ENCODE measurements around the gene ARPC2. TPM values are rescaled to one million over a fixed set of nuclear protein-coding genes. Genes with fewer than 3 reads are reported as not detected.

ARPC2 gene
- total and polyA plus RNA-seq, 8 donors, result 229 to 452 (median 256) TPM

DNA sequence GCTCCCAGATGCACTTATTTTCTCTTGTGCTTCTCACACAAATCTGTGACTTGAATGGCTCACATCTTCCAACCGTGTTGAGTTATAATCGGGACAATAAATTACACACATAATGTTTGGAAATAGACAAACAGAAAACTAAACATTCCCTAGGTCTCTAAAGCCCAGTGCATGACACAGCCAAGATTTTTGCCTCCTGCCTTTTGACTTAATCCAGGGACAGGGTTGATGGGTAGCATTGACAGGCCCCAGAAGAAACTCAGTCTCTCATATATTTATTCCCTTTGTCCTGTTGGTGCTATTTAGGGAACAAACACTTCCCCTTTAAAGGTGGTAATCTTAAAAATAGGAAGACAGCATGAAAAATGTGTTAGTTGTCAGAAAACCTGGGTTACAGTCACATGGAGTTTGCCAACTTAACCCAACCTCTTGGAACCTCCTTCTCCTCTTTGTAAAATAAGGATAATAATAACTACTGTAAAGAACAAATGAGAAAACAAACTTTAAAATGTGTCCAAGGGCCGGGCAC is 24.0 kb upstream of the ARPC2 start:
- TF ChIP-seq, protein P1, sequence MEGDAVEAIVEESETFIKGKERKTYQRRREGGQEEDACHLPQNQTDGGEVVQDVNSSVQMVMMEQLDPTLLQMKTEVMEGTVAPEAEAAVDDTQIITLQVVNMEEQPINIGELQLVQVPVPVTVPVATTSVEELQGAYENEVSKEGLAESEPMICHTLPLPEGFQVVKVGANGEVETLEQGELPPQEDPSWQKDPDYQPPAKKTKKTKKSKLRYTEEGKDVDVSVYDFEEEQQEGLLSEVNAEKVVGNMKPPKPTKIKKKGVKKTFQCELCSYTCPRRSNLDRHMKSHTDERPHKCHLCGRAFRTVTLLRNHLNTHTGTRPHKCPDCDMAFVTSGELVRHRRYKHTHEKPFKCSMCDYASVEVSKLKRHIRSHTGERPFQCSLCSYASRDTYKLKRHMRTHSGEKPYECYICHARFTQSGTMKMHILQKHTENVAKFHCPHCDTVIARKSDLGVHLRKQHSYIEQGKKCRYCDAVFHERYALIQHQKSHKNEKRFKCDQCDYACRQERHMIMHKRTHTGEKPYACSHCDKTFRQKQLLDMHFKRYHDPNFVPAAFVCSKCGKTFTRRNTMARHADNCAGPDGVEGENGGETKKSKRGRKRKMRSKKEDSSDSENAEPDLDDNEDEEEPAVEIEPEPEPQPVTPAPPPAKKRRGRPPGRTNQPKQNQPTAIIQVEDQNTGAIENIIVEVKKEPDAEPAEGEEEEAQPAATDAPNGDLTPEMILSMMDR (IDR thresholded peaks at IDR 0.05), result no peak

DNA sequence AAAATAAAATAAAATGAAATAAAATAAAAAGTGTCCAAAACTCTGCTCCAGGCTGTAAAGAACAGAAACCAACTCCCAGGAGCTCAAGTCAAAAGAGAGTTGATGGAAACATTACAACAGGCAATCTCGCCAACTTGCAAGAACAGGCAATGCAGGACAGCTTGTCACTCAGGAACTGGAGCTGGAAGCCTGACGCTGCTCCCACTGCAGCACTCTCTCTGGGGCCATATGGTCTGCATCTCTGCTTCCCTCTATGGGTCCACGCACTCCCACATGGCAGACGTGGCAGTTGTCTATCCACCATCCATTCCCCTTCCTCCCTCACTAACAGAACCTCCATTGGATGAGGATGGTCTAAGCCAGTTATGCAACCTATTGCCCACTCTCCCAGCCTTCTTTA is 23.3 kb upstream of the ARPC2 start:
- TF ChIP-seq, protein P1 (IDR thresholded peaks at IDR 0.05), result no peak
- no peaks in the 10 kb centered on the region for H3K27me3 ChIP-seq
- ATAC-seq (no peak), DNase-seq (no peak)
- H3K9me3 ChIP-seq, result no peaks in the 10 kb centered on the region
- no peaks in the 10 kb centered on the region for H3K36me3 ChIP-seq
- H3K4me3 ChIP-seq, result no peak overlapping the region
- peaks cover 0 to 12% of the 10 kb centered on the region in 2 donors for H3K4me1 ChIP-seq
- no peak overlapping the region for H3K27ac ChIP-seq
- intact Hi-C loops (cut with DNase I), result no loop called here

More for the DNA sequence above, 24.0 kb upstream of the ARPC2 start:
- no peak for DNase-seq
- no peak for ATAC-seq
- intact Hi-C loops (cut with DNase I), result no loop called here
- Histone ChIP-seq H3K27ac (no peak overlapping the region), H3K27me3 (no peaks in the 10 kb centered on the region), H3K9me3 (no peaks in the 10 kb centered on the region), H3K36me3 (no peaks in the 10 kb centered on the region), H3K4me1 (peaks cover 0 to 12% of the 10 kb centered on the region in 2 donors), H3K4me3 (no peak overlapping the region)

DNA sequence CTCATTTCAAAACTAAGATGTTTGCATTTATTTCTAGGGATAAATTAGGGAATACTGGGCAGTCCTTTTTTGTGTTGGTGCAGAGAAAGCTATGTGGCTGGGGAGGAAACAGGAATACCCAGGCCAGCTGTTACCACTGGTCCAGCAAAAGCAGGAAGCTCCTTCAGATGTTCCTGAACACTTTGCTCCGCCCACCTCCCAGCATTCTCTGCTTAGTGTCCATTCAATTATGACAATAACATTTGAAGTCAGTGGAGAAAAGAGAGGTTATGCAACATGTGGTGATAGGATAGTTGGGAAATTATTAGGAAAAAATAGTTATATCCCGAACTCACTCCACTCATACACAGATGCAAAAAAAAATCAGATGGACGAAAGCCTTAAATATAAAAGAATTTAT is 22.1 kb upstream of the ARPC2 start:
- Histone ChIP-seq H3K36me3 (no peaks in the 10 kb centered on the region), H3K27me3 (no peaks in the 10 kb centered on the region), H3K4me3 (no peak overlapping the region), H3K9me3 (no peaks in the 10 kb centered on the region), H3K4me1 (peaks cover 0 to 12% of the 10 kb centered on the region in 2 donors), H3K27ac (no peak overlapping the region)
- TF ChIP-seq, protein P1 (IDR thresholded peaks at IDR 0.05), result no peak
- ATAC-seq (no peak), DNase-seq (no peak)
- intact Hi-C loops (cut with DNase I), result no loop called here

DNA sequence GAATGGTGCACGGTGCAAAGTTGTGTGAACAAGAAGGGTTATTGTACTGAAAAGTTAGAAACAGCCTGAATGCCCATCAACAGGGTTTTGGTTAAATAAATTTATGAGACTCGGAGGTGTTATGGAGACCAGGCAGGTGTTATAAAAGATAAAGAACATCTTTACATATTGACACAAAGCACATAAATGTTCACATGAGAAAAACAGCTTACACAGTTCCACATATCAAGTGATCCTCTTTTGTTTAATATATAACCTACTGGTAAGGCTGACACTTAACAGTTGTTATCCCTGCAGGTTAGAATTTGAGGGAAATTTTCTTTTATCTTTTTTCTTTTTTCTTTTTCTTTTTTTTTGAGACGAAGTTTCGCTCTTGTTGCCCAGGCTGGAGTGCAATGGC is 20.0 kb upstream of the ARPC2 start:
- no peak overlapping the region for H3K4me3 ChIP-seq
- TF ChIP-seq, protein P1 (IDR thresholded peaks at IDR 0.05), result no peak

DNA sequence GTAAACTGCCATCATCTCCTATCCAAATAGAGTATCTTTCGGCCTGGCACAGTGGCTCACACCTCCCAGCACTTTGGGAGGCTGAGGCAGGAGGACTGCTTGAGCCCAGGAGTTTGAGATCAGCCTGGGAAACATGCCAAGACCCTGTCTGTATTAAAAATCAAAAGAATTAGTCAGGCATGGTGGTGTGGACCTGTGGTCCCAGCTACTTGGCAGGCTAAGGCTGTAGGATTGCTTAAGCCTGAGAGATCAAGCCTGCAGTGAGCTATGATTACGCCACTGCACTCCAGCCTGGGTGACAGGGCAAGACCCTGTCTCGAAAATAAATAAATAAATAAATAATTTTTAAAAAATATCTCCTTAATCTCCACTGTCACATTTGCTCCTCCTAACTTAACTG is 14.7 kb upstream of the ARPC2 start:
- TF ChIP-seq, protein P1 (IDR thresholded peaks at IDR 0.05), result no peak
- DNase-seq (no peak), ATAC-seq (no peak)
- H3K4me1 ChIP-seq, result no peaks in the 10 kb centered on the region
- H3K4me3 ChIP-seq, result no peak overlapping the region
- no peaks in the 10 kb centered on the region for H3K27me3 ChIP-seq
- intact Hi-C loops (cut with DNase I), result no loop called here
- no peaks in the 10 kb centered on the region for H3K9me3 ChIP-seq
- no peak overlapping the region for H3K27ac ChIP-seq
- H3K36me3 ChIP-seq, result no peaks in the 10 kb centered on the region

More for the DNA sequence above, 20.0 kb upstream of the ARPC2 start:
- intact Hi-C loops (cut with DNase I), result no loop called here
- no peaks in the 10 kb centered on the region for H3K36me3 ChIP-seq
- no peak for DNase-seq
- no peaks in the 10 kb centered on the region for H3K27me3 ChIP-seq
- H3K4me1 ChIP-seq, result peaks cover 0 to 12% of the 10 kb centered on the region in 2 donors
- no peaks in the 10 kb centered on the region for H3K9me3 ChIP-seq
- ATAC-seq, result no peak
- H3K27ac ChIP-seq, result no peak overlapping the region
